ENCODE results near the gene ANKFN1. TPM values are rescaled to one million over a fixed set of nuclear protein-coding genes. Genes with fewer than 3 reads are reported as not detected.
A peak's percentile ranks its signal among the peaks of the same experiment; 100 is the strongest.

The ANKFN1 gene
- total RNA-seq, 2 donors from 2014 or later, result 0.52 to 0.58 TPM

- peak; percentile 24 for DNase-seq
- H3K27ac ChIP-seq, result no peak overlapping the region
- H3K9me3 ChIP-seq, result no peaks in the 10 kb centered on the region
- no peak for TF ChIP-seq CTCF (IDR thresholded peaks at IDR 0.05)
- H3K4me1 ChIP-seq, result no peaks in the 10 kb centered on the region
- H3K36me3 ChIP-seq, result no peaks in the 10 kb centered on the region
- intact Hi-C loops (cut with DNase I), result no loop called here
- no peaks in the 10 kb centered on the region for H3K27me3 ChIP-seq
- no peak overlapping the region for H3K9ac ChIP-seq (ENCODE audit: low read depth in 2 of 2, low read length in 2 of 2)
- H3K4me3 ChIP-seq, result no peak overlapping the region
These were observed 39.8 kb upstream of the ANKFN1 start for GRCh38 chr17:56113486-56113885.

- intact Hi-C loops (cut with DNase I), result no loop called here
- no peak for DNase-seq
- H3K27me3 ChIP-seq, result no peaks in the 10 kb centered on the region
- no peaks in the 10 kb centered on the region for H3K4me1 ChIP-seq
- H3K4me3 ChIP-seq, result no peak overlapping the region
- H3K36me3 ChIP-seq, result no peaks in the 10 kb centered on the region
- no peak overlapping the region for H3K9ac ChIP-seq (ENCODE audit: low read depth in 2 of 2, low read length in 2 of 2)
- H3K27ac ChIP-seq, result no peak overlapping the region
- H3K9me3 ChIP-seq, result no peaks in the 10 kb centered on the region
- TF ChIP-seq CTCF (IDR thresholded peaks at IDR 0.05), result no peak
These were observed 38.8 kb upstream of the ANKFN1 start for GRCh38 chr17:56114469-56114868.

- TF ChIP-seq CTCF (IDR thresholded peaks at IDR 0.05), result no peak
- Histone ChIP-seq H3K4me1 (no peaks in the 10 kb centered on the region), H3K36me3 (no peaks in the 10 kb centered on the region), H3K27ac (no peak overlapping the region), H3K9ac (ENCODE audit: low read depth in 2 of 2, low read length in 2 of 2) (no peak overlapping the region), H3K9me3 (no peaks in the 10 kb centered on the region), H3K27me3 (no peaks in the 10 kb centered on the region), H3K4me3 (no peak overlapping the region)
- DNase-seq, result no peak
- intact Hi-C loops (cut with DNase I), result no loop called here
These were observed 34.1 kb upstream of the ANKFN1 start for GRCh38 chr17:56119191-56119590.

GRCh38 chr17:56119936-56120335, 33.3 kb upstream of the ANKFN1 start:
- no peak overlapping the region for H3K4me3 ChIP-seq
- H3K9me3 ChIP-seq, result no peaks in the 10 kb centered on the region
- H3K36me3 ChIP-seq, result no peaks in the 10 kb centered on the region
- intact Hi-C loops (cut with DNase I), result loop anchor here (10.0 kb wide), 1 partner anchor 195 kb away; no protein-coding TSS in a partner anchor
- H3K4me1 ChIP-seq, result no peaks in the 10 kb centered on the region
- TF ChIP-seq CTCF (IDR thresholded peaks at IDR 0.05), result no peak
- no peak overlapping the region for H3K27ac ChIP-seq
- no peak overlapping the region for H3K9ac ChIP-seq (ENCODE audit: low read depth in 2 of 2, low read length in 2 of 2)
- H3K27me3 ChIP-seq, result no peaks in the 10 kb centered on the region
- no peak for DNase-seq

- Histone ChIP-seq H3K4me1 (no peaks in the 10 kb centered on the region), H3K27ac (no peak overlapping the region), H3K4me3 (no peak overlapping the region), H3K27me3 (no peaks in the 10 kb centered on the region), H3K36me3 (no peaks in the 10 kb centered on the region), H3K9me3 (no peaks in the 10 kb centered on the region), H3K9ac (ENCODE audit: low read depth in 2 of 2, low read length in 2 of 2) (no peak overlapping the region)
- DNase-seq, result no peak
- intact Hi-C loops (cut with DNase I), result loop anchor here (10.0 kb wide), 1 partner anchor 193 kb away; no protein-coding TSS in a partner anchor
- TF ChIP-seq CTCF (IDR thresholded peaks at IDR 0.05), result no peak
These were observed 31.9 kb upstream of the ANKFN1 start for GRCh38 chr17:56121191-56122051.
